ENCODE results near the gene PSTPIP1. TPM values are rescaled to one million over a fixed set of nuclear protein-coding genes. Genes with fewer than 3 reads are reported as not detected.

The PSTPIP1 gene
- 0.39 and 0.76 TPM in 2 replicates for total RNA-seq

DNA sequence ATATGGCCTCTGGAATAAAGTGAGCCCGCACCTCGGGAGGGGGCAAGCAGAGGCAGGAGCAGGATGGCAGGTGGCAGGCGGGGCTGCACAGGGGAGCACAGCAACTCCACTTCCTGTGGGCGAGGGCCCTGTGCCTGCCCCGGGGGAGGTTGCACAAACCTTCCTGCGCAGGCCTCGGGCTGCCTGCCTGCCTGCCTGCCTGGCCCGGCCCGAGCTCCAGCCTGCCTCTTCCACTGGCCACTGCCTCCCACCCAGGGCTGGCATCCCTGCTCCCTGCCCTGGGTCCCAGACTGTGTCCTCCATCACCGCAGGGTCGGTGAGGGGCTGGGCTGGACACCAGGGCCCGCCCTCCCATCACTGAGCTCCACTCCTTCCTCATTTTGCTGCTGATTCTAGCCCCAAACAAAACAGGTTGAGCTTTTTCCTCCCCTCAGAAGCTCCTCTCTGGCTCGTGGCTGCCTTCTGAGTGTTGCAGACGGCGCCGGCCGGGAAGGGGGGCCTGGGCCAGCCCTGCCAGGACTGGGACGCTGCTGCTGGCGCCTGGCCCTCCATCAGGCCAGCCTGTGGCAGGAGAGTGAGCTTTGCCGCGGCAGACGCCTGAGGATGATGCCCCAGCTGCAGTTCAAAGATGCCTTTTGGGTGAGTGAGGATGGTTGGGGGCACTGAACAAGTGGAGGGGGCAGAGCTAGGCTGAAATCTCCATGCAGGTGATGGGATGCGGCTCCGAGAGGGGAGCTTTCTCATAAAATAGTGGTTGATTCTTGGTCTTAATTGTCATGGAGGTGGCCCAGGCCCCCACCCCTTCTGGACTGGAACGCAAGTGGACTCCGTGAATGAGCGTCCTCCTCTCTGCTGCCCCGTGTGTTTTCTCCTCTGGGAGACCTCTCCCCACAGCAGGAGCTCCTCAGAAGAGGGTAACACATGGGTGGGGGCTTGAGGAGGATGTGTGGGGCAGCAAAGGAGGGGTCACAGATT is at the start of gene PSTPIP1:
Gene PSTPIP1, plus strand, starts transcription at position 156 of the 975 bp plus-strand sequence. Its CDS starts 448 bp downstream, at position 604.

GRCh38 chr15:77070495-77071304 is 75.8 kb downstream of the PSTPIP1 start, which contains the start of gene TSPAN3:
TSPAN3 (minus strand) TSS chr15:77071109; CDS start chr15:77070954, 155 bp downstream.

Small RNA genes lying within 50 kb of the gene (small RNA-seq; reads per million reads assigned to genes)
- gene RN7SL278P, result not detected

Other genes with a start within 250 kb of the PSTPIP1 start
- 13.6 and 20.4 TPM in 2 replicates for gene SCAPER, start 89.8 kb upstream of the PSTPIP1 start, total RNA-seq
- gene RCN2, start 63.4 kb upstream of the PSTPIP1 start, total RNA-seq, result 56.9 and 74.1 TPM in 2 replicates
- 155 and 206 TPM in 2 replicates for gene TSPAN3, start 76.0 kb downstream of the PSTPIP1 start, total RNA-seq